Astrocyte of the cerebellum (primary cell): Measurements from ENCODE around the gene MPL.
"Not testable (repeated sequence)": the region's sequence is repeated elsewhere in the genome, so short reads cannot be mapped to it uniquely, and the experiment has no call there.

Source experiments
- DNase-seq: peaks from one replicate; pipeline ENCODE4 v3.0.0-alpha.2; 2011; ENCODE audit warnings: low read depth
- H3K4me3 ChIP-seq: 2 replicates; pipeline ENCODE4 v1.5.1; 2011; ENCODE audit warnings: mild to moderate bottlenecking, low read depth, low read length, moderate library complexity
- CTCF ChIP-seq: IDR thresholded peaks from 2 replicates; pipeline ENCODE4 v1.5.1; 2012; ENCODE audit warnings: low read length, low read depth, moderate library complexity, mild to moderate bottlenecking; ENCODE audit errors: missing control alignments
- in situ Hi-C: cut with HindIII; loops from 2 replicates; pipeline ENCODE4 v1.10.0; 2017; ENCODE audit warnings: low sequenced_read_pairs

The MPL gene

GRCh38 chr1:43388613-43389012, 51.0 kb downstream of the MPL start:
- no peak for TF ChIP-seq CTCF
- peak overlapping the region; percentile 92 for H3K4me3 ChIP-seq
- in situ Hi-C loops = loop anchor here (25.0 kb wide), 1 partner anchor 151 kb away; no protein-coding TSS in a partner anchor
- DNase-seq = no peak

- in situ Hi-C loops = loop anchor here (25.0 kb wide), 1 partner anchor 152 kb away; no protein-coding TSS in a partner anchor
- peak within 1 kb of the TSS; percentile 92 for H3K4me3 ChIP-seq
- TF ChIP-seq CTCF = no peak
- peak; percentile 68 for DNase-seq
Observed at GRCh38 chr1:43389326-43390313, 52.0 kb downstream of the MPL start, which contains the start of the genes MED8 and SZT2. Gene MED8, minus strand, starts transcription at chr1:43389800. Its CDS starts 36 bp downstream, at chr1:43389764. Gene SZT2, plus strand, starts transcription at chr1:43389899. Its CDS starts 70 bp downstream, at chr1:43389969.

- in situ Hi-C loops = loop anchor here (25.0 kb wide), 1 partner anchor 155 kb away; no protein-coding TSS in a partner anchor
- DNase-seq = no peak
- no peak for TF ChIP-seq CTCF
- no peak overlapping the region for H3K4me3 ChIP-seq
Observed at GRCh38 chr1:43392702-43393101, 55.1 kb downstream of the MPL start.

- in situ Hi-C loops = loop anchor here (25.0 kb wide), 1 partner anchor 158 kb away; no protein-coding TSS in a partner anchor
- H3K4me3 ChIP-seq = no peak overlapping the region
- no peak for DNase-seq
- TF ChIP-seq CTCF = no peak
Observed at GRCh38 chr1:43395523-43395922, 57.9 kb downstream of the MPL start.

- DNase-seq = no peak
- no peak for TF ChIP-seq CTCF
- in situ Hi-C loops = loop anchor here (25.0 kb wide), 1 partner anchor 159 kb away; no protein-coding TSS in a partner anchor
- H3K4me3 ChIP-seq = no peak overlapping the region
Observed at GRCh38 chr1:43396059-43396458, 58.4 kb downstream of the MPL start.

GRCh38 chr1:43398227-43398626, 60.6 kb downstream of the MPL start:
- TF ChIP-seq CTCF = no peak
- no peak overlapping the region for H3K4me3 ChIP-seq
- DNase-seq = no peak
- in situ Hi-C loops = loop anchor here (25.0 kb wide), 1 partner anchor 161 kb away; no protein-coding TSS in a partner anchor

GRCh38 chr1:43400441-43400840, 62.8 kb downstream of the MPL start:
- in situ Hi-C loops, DNase-seq: not testable (repeated sequence)

More at GRCh38 chr1:43400441-43400840, 62.8 kb downstream of the MPL start:
- H3K4me3 ChIP-seq = not testable (repeated sequence)
